K562 (cell line): Measurements from ENCODE around the gene AMIGO1. TPM values are rescaled to one million over a fixed set of nuclear protein-coding genes. Genes with fewer than 3 reads are reported as not detected.

Experiments used
- ATF1 ChIP-seq, 2 experiments: fragments of 450-650 bp in 1 of 2; IDR thresholded peaks; 2 replicates each; pipeline ENCODE4 v1.6.1; 2016; ENCODE audit warnings: missing compliant biosample characterization in 1 of 2, missing genetic modification characterization in 1 of 2
- BHLHE40 ChIP-seq: IDR thresholded peaks from 2 replicates; pipeline ENCODE4 v1.6.1; 2011; ENCODE audit warnings: low read length, improper control_type of control experiment
- BMI1 ChIP-seq: fragments of 150-350 bp; IDR thresholded peaks from 2 replicates; pipeline ENCODE4 v1.6.1; 2014; ENCODE audit warnings: low read length
- DMBX1 ChIP-seq: fragments of 250-450 bp; sonication (Bioruptor Pico); IDR thresholded peaks from 2 replicates; pipeline ENCODE4 v1.8.0; 2022; ENCODE audit warnings: inconsistent platforms, mild to moderate bottlenecking, moderate library complexity, borderline replicate concordance
- GABPB1 ChIP-seq: sonication (generic); formaldehyde crosslinking; IDR thresholded peaks from 2 replicates; pipeline ENCODE4 v1.8.0; 2022; ENCODE audit warnings: mild to moderate bottlenecking, missing genetic modification reagents
- HMG20A ChIP-seq: fragments of 450-650 bp; formaldehyde crosslinking; conservative IDR thresholded peaks from 2 replicates; pipeline ENCODE4 v1.4.0; 2020; ENCODE audit warnings: mild to moderate bottlenecking, mixed read lengths
- KDM2B ChIP-seq: fragments of 250-450 bp; sonication (Bioruptor Pico); IDR thresholded peaks from 2 replicates; pipeline ENCODE4 v1.8.0; 2021; ENCODE audit warnings: mild to moderate bottlenecking, moderate library complexity
- MAFG ChIP-seq: fragments of 450-650 bp; conservative IDR thresholded peaks from 2 replicates; pipeline ENCODE4 v1.6.1; 2016; ENCODE audit warnings: missing genetic modification characterization, missing compliant biosample characterization
- MYBL2 ChIP-seq, 2 experiments: fragments of 450-650 bp in 1 of 2; sonication (generic) in 1 of 2; formaldehyde crosslinking in 1 of 2; IDR thresholded peaks; 2 replicates each; pipeline versions ENCODE4 v1.6.1 to v1.8.1; 2017 to 2022; ENCODE audit warnings: borderline replicate concordance in 1 of 2, inconsistent platforms in 1 of 2, low read depth in 1 of 2, mild to moderate bottlenecking in 1 of 2, missing genetic modification reagents in 1 of 2, moderate library complexity in 1 of 2
- NCOA1 ChIP-seq: fragments of 450-650 bp; IDR thresholded peaks from 2 replicates; pipeline ENCODE4 v1.6.1; 2016; ENCODE audit warnings: low read depth
- NCOA4 ChIP-seq: fragments of 450-650 bp; IDR thresholded peaks from 2 replicates; pipeline ENCODE4 v1.6.1; 2018; ENCODE audit warnings: mild to moderate bottlenecking; ENCODE audit not compliant: partially characterized antibody
- NR4A1 ChIP-seq, 2 experiments: fragments of 250-450 bp in 1 of 2; fragments of 450-650 bp in 1 of 2; sonication (Bioruptor Pico) in 1 of 2; IDR thresholded peaks; 2 replicates each; pipeline versions ENCODE4 v1.4.0 to v1.6.1; 2016 to 2020; ENCODE audit warnings: mild to moderate bottlenecking in 2 of 2, missing compliant biosample characterization in 1 of 2, missing genetic modification characterization in 1 of 2, moderate library complexity in 1 of 2
- PHF20 ChIP-seq: fragments of 450-650 bp; IDR thresholded peaks from 2 replicates; pipeline ENCODE4 v1.6.1; 2018; ENCODE audit not compliant: partially characterized antibody
- POLR2G ChIP-seq: fragments of 200-400 bp; formaldehyde crosslinking; IDR thresholded peaks from 2 replicates; pipeline ENCODE4 v1.6.1; 2017; ENCODE audit warnings: low read depth, mild to moderate bottlenecking, antibody characterized with exemption, low read length, moderate library complexity
- RBM25 ChIP-seq: fragments of 200-400 bp; formaldehyde crosslinking; IDR thresholded peaks from 2 replicates; pipeline ENCODE4 v1.6.1; 2018; ENCODE audit warnings: low read length, low read depth, moderate library complexity; ENCODE audit not compliant: severe bottlenecking
- SMARCE1 ChIP-seq: fragments of 450-650 bp; IDR thresholded peaks from 2 replicates; pipeline ENCODE4 v1.7.1; 2016; ENCODE audit warnings: mild to moderate bottlenecking
- ZC3H4 ChIP-seq: sonication (generic); formaldehyde crosslinking; IDR thresholded peaks from 2 replicates; pipeline ENCODE4 v1.9.0; 2021; ENCODE audit warnings: missing genetic modification reagents, borderline replicate concordance
- ZFX ChIP-seq: sonication (generic); formaldehyde crosslinking; IDR thresholded peaks from 2 replicates; pipeline ENCODE4 v1.8.0; 2022; ENCODE audit warnings: mild to moderate bottlenecking, missing genetic modification reagents, moderate library complexity
- ZNF12 ChIP-seq: sonication (generic); formaldehyde crosslinking; IDR thresholded peaks from 2 replicates; pipeline ENCODE4 v1.4.0; 2020; ENCODE audit warnings: mild to moderate bottlenecking, missing genetic modification reagents
- ZNF217 ChIP-seq: sonication (generic); formaldehyde crosslinking; IDR thresholded peaks from 2 replicates; pipeline ENCODE4 v1.8.0; 2022; ENCODE audit warnings: mild to moderate bottlenecking, missing genetic modification reagents
- ZNF224 ChIP-seq: sonication (generic); formaldehyde crosslinking; IDR thresholded peaks from 2 replicates; pipeline ENCODE4 v1.8.0; 2022; ENCODE audit warnings: mild to moderate bottlenecking, missing genetic modification reagents
- ZNF445 ChIP-seq: fragments of 250-450 bp; sonication (Bioruptor Pico); IDR thresholded peaks from 2 replicates; pipeline ENCODE4 v1.4.0; 2020; ENCODE audit warnings: low read depth, mild to moderate bottlenecking, moderate library complexity
- ZNF717 ChIP-seq: fragments of 250-450 bp; sonication (Bioruptor Pico); IDR thresholded peaks from 2 replicates; pipeline ENCODE4 v1.5.0; 2021
- ZNF76 ChIP-seq: fragments of 250-450 bp; sonication (Bioruptor Pico); IDR thresholded peaks from 2 replicates; pipeline ENCODE4 v1.4.0; 2020; ENCODE audit warnings: mild to moderate bottlenecking, moderate library complexity, borderline replicate concordance
- polyA plus RNA-seq, 8 experiments: library from polyadenylated mRNA; depleted of rRNA in 4 of 8; stranded (reverse) in 5 of 8; unstranded in 3 of 8; fragments of >200 nt; fragmentation: Nextera tagmentation in 2 of 8; fragmentation: Illumina TruSeq in 1 of 8; extraction: Ambion mirVana in 2 of 8; extraction: Trizol in 1 of 8; gene quantifications; 2 replicates each; pipeline versions ENCODE4 v1.2.1 to v1.2.3, GENCODE V29; 2011 to 2014; ENCODE audit warnings: inconsistent platforms in 1 of 8, missing spikeins in 1 of 8
- total RNA-seq, 7 experiments: library from RNA; depleted of rRNA in 6 of 7; stranded (reverse); fragments of >200 nt in 6 of 7; fragmentation: Illumina TruSeq in 2 of 7; extraction: Trizol in 2 of 7; gene quantifications; 2 replicates each; pipeline versions ENCODE4 v1.2.1 to v1.2.3, GENCODE V29; 2011 to 2021; ENCODE audit warnings: low replicate concordance in 1 of 7
- TF ChIP-seq, protein P1 (sequence below): IDR thresholded peaks from 2 replicates; pipeline ENCODE4 v1.6.1; 2011; ENCODE audit warnings: borderline replicate concordance, low read depth, mild to moderate bottlenecking, moderate library complexity, low read length; ENCODE audit not compliant: insufficient read depth, poor library complexity, severe bottlenecking
- TF ChIP-seq, protein P2 (sequence below): sonication (generic); formaldehyde crosslinking; IDR thresholded peaks from 2 replicates; pipeline ENCODE4 v1.8.1; 2023; ENCODE audit warnings: mild to moderate bottlenecking, missing genetic modification reagents

AMIGO1 gene
- total and polyA plus RNA-seq, 9 of the 15 experiments (the other 6 are each of a cell fraction or from before 2014, with no cell fraction given) = 0.24 to 1.0 (median 0.54) TPM

DNA sequence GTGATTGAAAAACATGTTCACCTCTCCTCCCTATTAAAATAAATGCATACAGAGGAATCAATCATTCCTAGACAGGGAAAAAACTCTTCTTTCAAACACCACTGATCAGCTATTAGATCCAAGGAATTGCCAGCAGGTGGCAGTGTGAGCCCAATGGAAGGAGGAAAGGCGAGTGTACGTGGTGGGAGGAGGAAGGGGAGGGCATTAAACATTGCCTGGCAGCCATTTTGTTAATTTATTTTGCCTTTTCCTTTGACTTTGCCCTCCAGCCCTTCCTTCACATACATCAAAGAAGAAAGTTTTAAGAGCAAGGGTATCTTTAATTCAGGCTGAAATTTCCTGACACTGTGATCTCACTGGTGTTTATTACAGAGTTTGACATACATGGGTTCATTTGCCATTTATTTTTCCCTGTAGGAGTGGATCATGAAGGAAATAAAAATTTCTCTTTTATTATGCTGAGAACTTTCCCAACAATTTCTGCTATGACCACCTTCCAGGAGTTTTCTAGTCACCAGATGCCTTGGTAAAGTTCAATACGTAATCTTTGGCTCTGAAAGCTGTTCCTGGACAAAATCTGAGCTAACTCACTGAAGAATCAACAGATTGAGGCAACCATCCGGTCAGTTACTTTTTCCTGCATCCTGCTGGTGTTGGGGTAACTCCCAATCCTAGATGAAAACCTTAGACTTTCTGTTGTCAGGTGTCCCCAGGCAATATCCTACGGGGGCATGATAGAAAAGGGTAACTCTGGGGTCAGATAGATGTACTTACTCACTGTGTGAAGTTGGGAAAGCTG is 37.0 kb upstream of the AMIGO1 start (continued):
- no peak for TF ChIP-seq ZNF217
- TF ChIP-seq NCOA4 = no peak
- TF ChIP-seq, protein P1, sequence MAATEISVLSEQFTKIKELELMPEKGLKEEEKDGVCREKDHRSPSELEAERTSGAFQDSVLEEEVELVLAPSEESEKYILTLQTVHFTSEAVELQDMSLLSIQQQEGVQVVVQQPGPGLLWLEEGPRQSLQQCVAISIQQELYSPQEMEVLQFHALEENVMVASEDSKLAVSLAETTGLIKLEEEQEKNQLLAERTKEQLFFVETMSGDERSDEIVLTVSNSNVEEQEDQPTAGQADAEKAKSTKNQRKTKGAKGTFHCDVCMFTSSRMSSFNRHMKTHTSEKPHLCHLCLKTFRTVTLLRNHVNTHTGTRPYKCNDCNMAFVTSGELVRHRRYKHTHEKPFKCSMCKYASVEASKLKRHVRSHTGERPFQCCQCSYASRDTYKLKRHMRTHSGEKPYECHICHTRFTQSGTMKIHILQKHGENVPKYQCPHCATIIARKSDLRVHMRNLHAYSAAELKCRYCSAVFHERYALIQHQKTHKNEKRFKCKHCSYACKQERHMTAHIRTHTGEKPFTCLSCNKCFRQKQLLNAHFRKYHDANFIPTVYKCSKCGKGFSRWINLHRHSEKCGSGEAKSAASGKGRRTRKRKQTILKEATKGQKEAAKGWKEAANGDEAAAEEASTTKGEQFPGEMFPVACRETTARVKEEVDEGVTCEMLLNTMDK = peak; percentile 48
- no peak for TF ChIP-seq NCOA1
- TF ChIP-seq PHF20 = no peak
- no peak for TF ChIP-seq BMI1
- TF ChIP-seq ZNF224 (CRISPR knock-in tag) = no peak
- no peak for TF ChIP-seq KDM2B (CRISPR knock-in tag)
- no peak for TF ChIP-seq ZNF445 (CRISPR knock-in tag)
- no peak for TF ChIP-seq ZNF717 (CRISPR knock-in tag)
- TF ChIP-seq NR4A1 (CRISPR knock-in tag; IDR thresholded peaks at IDR 0.05) = no peak
- peak; percentile 52; the same call in 1 of the 2 replicates for TF ChIP-seq NR4A1 (tag; IDR thresholded peaks at IDR 0.05)
- TF ChIP-seq MYBL2 (IDR thresholded peaks at IDR 0.05; ENCODE audit: low read depth) = no peak
- TF ChIP-seq MYBL2 (CRISPR knock-in tag; IDR thresholded peaks at IDR 0.05; ENCODE audit: borderline replicate concordance) = no peak
- TF ChIP-seq SMARCE1 = no peak
- TF ChIP-seq RBM25 = no peak
- no peak for TF ChIP-seq GABPB1 (CRISPR knock-in tag)
- no peak for TF ChIP-seq ZC3H4
- TF ChIP-seq ZFX = no peak
- TF ChIP-seq POLR2G = no peak
- no peak for TF ChIP-seq ZNF76 (CRISPR knock-in tag)
- no peak for TF ChIP-seq HMG20A (CRISPR knock-in tag)
- TF ChIP-seq, protein P2, sequence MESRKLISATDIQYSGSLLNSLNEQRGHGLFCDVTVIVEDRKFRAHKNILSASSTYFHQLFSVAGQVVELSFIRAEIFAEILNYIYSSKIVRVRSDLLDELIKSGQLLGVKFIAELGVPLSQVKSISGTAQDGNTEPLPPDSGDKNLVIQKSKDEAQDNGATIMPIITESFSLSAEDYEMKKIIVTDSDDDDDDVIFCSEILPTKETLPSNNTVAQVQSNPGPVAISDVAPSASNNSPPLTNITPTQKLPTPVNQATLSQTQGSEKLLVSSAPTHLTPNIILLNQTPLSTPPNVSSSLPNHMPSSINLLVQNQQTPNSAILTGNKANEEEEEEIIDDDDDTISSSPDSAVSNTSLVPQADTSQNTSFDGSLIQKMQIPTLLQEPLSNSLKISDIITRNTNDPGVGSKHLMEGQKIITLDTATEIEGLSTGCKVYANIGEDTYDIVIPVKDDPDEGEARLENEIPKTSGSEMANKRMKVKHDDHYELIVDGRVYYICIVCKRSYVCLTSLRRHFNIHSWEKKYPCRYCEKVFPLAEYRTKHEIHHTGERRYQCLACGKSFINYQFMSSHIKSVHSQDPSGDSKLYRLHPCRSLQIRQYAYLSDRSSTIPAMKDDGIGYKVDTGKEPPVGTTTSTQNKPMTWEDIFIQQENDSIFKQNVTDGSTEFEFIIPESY (CRISPR knock-in tag) = no peak
- TF ChIP-seq BHLHE40 = 0 out of 2 replicates have a peak, but pooled peaks have one; percentile 37
- no peak for TF ChIP-seq ZNF12
- TF ChIP-seq DMBX1 (CRISPR knock-in tag) = no peak
- TF ChIP-seq MAFG (tag) = no peak
- no peak for TF ChIP-seq ATF1 (CRISPR knock-in tag; IDR thresholded peaks at IDR 0.05)
- TF ChIP-seq ATF1 (tag; IDR thresholded peaks at IDR 0.05) = peak; percentile 55
